ENCODE results near the gene VCAM1.

Gene VCAM1

GRCh38 chr1:100782473-100783039 is 63.0 kb downstream of the VCAM1 start:
- DNase-seq, result no peak

- DNase-seq, result no peak
These were observed 66.0 kb downstream of the VCAM1 start for GRCh38 chr1:100785470-100786052.

- no peak for DNase-seq
These were observed 67.3 kb downstream of the VCAM1 start for GRCh38 chr1:100786870-100787269.

Data from NCI-H1092 (cell line).